GM12891 (cell line): ENCODE measurements around the gene TSPAN18.

Experiments used
- POLR2A ChIP-seq: IDR thresholded peaks from 2 replicates; pipeline ENCODE4 v1.6.1; 2011; ENCODE audit warnings: low read depth, low read length, control low read depth
- POLR2AphosphoS5 ChIP-seq: IDR thresholded peaks from 2 replicates; pipeline ENCODE4 v1.6.1; 2011; ENCODE audit warnings: low read depth, low read length, control low read depth
- POU2F2 ChIP-seq: IDR thresholded peaks from 2 replicates; pipeline ENCODE4 v1.6.1; 2011; ENCODE audit warnings: low read depth, mild to moderate bottlenecking, control low read depth, low read length, moderate library complexity
- SPI1 ChIP-seq: IDR thresholded peaks from 2 replicates; pipeline ENCODE4 v1.6.1; 2011; ENCODE audit warnings: low read depth, low read length, control low read depth
- TAF1 ChIP-seq: IDR thresholded peaks from 2 replicates; pipeline ENCODE4 v1.6.1; 2011; ENCODE audit warnings: low read depth, low read length, control low read depth

DNA sequence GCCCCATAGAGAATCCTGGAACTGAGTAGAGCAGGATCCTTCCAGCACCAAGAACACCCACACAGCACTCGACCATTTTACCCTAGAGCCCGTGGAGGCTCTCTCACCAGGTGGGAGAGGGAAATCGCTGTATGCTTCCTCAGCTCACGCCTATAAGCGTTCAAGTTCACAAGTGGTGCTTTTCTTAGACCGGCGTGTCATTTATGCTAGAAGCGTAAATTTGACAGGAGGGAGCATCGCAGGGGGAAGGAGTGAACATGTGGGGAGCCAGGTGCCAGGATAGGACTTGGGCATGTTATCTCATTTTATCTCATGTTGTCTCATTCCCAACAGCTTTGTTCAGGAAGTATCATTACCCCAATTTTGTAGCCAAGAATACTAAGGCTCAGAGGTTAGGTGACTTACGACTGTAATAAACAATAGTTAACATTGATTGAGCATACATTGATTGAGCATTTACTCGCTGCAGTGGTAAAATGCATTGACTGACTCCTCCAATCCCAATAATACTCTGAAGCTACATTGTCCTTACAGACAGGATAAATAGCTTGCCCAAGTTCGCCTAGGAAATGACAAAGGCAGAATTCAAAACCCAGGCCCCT is 243.0 kb downstream of the TSPAN18 start:
- TF ChIP-seq POLR2A (no peak), TAF1 (no peak), SPI1 (no peak), POU2F2 (no peak), POLR2AphosphoS5 (no peak)
